GM10847 (cell line): ENCODE results near the gene ANO10.

Source experiments
- POLR2A ChIP-seq: IDR thresholded peaks from 2 replicates; pipeline ENCODE4 v1.6.1; 2011; ENCODE audit not compliant: insufficient read length; ENCODE audit errors: extremely low read depth

The ANO10 gene

GRCh38 chr3:43316783-43317460, 304.9 kb downstream of the ANO10 start:
- TF ChIP-seq POLR2A = no peak
